ENCODE results near the gene STK39. TPM values are rescaled to one million over a fixed set of nuclear protein-coding genes. Genes with fewer than 3 reads are reported as not detected.
A peak's percentile ranks its signal among the peaks of the same experiment; 100 is the strongest.

The STK39 gene
- total and polyA plus RNA-seq, 9 of the 15 experiments (the other 6 are each of a cell fraction or from before 2014, with no cell fraction given): 0.19 to 0.76 (median 0.51) TPM

DNA sequence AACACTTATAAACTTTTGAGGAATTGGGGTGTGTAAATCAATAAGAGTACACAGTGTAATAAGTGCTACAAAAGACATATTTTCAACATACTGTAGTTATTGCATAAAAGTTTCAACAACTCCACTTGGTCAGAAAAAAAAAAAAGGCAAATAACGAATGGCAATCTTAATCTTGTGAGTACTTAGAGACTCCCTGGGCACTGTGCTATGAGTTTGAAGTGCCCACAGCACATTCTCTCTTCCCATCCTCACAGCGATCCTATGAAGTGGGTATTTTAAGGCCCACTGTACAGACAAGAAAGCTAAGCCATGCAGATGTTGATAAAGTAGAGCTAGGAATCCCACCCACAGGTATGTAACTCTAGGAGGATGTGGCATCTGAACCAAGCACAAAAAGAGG lies 112.3 kb downstream of the STK39 start:
- Histone ChIP-seq H3K4me3 (no peak overlapping the region), H3K9ac (ENCODE audit: insufficient read depth in 1 of 2, low read depth in 2 of 2, low read length in 2 of 2) (no peak overlapping the region), H3K4me1 (replicated peaks in 1 of 2; ENCODE audit: control insufficient read depth in 2 of 2, insufficient read depth in 2 of 2, low read length in 2 of 2) (no peaks in the 10 kb centered on the region), H3K27me3 (ENCODE audit: control insufficient read depth in 2 of 2, insufficient read depth in 2 of 2, low read length in 2 of 2) (peaks cover 0 to 3% of the 10 kb centered on the region in 2 experiments; a peak in 2 of 5 replicates), H2AFZ (ENCODE audit: low read depth, low read length) (no peak overlapping the region), H3K79me2 (ENCODE audit: control insufficient read depth, insufficient read depth, low read length) (no peaks in the 10 kb centered on the region), H3K9me1 (ENCODE audit: control insufficient read depth, insufficient read depth, low read length) (no peaks in the 10 kb centered on the region), H3K36me3 (ENCODE audit: control insufficient read depth, insufficient read depth, low read length) (no peaks in the 10 kb centered on the region), H4K20me1 (replicated peaks; ENCODE audit: control insufficient read depth, insufficient read depth, low read length) (no peaks in the 10 kb centered on the region), H3K4me2 (ENCODE audit: insufficient read depth, low read length) (no peak overlapping the region), H3K27ac (ENCODE audit: extremely low read depth, low read depth, low read length) (no peak overlapping the region), H3K9me3 (replicated peaks; ENCODE audit: control insufficient read depth, insufficient read depth, low read depth, low read length) (no peaks in the 10 kb centered on the region)
- FAIRE-seq (peak; percentile 6), ATAC-seq (no peak), DNase-seq (ENCODE audit: extremely low read depth in 1 of 4, low spot score in 3 of 4) (no peak)
- WGBS (ENCODE audit: insufficient coverage, low coverage, missing lambda C conversion rate): 0% methylated on average over 2 of the region's 2 CpGs
- CTCF ChIA-PET (ENCODE audit: low intra/inter-chr PET ratio): interaction anchor here (0.7 kb wide), 2 partner anchors 15 to 214 kb away, joined by 3 to 4 read pairs; no protein-coding TSS in a partner anchor
- in situ Hi-C loops (cut with MboI) (no loop called here), intact Hi-C loops (cut with micrococcal nuclease) (loop anchor here (5.0 kb wide), 1 partner anchor 202 kb away; no protein-coding TSS in a partner anchor)
- POLR2A ChIA-PET: no interaction called here
- TF ChIP-seq ZNF584 (CRISPR knock-in tag; IDR thresholded peaks at IDR 0.05; ENCODE audit: low read depth) (no peak), PHB (CRISPR knock-in tag; IDR thresholded peaks at IDR 0.05) (no peak), ZBTB1 (CRISPR knock-in tag; IDR thresholded peaks at IDR 0.05; ENCODE audit: borderline replicate concordance, low read depth) (no peak), ZSCAN32 (CRISPR knock-in tag; IDR thresholded peaks at IDR 0.05) (no peak), DACH1 (IDR thresholded peaks at IDR 0.05; ENCODE audit: partially characterized antibody) (no peak), ZBTB11 (CRISPR knock-in tag; IDR thresholded peaks at IDR 0.05) (no peak), ZNF316 (IDR thresholded peaks at IDR 0.05) (no peak), FOXM1 (IDR thresholded peaks at IDR 0.05; ENCODE audit: low read depth) (no peak), FOXM1 (CRISPR knock-in tag; IDR thresholded peaks at IDR 0.05; ENCODE audit: low read depth) (no peak), FOXA3 (CRISPR knock-in tag; conservative IDR thresholded peaks at IDR 0.05 in 1 of 2, IDR thresholded peaks at IDR 0.05 in 1 of 2) (no peak), ZNF395 (CRISPR knock-in tag; IDR thresholded peaks at IDR 0.05) (no peak), KAT7 (CRISPR knock-in tag; IDR thresholded peaks at IDR 0.05; ENCODE audit: borderline replicate concordance) (no peak), BCL6 (CRISPR knock-in tag; IDR thresholded peaks at IDR 0.05) (no peak)
- BruUV-seq (replicated peaks): no TSS peak

Data from K562 (cell line).